HG03520 (cell line): ENCODE results near the gene HPCAL1.
"Not testable (repeated sequence)": the region's sequence is repeated elsewhere in the genome, so short reads cannot be mapped to it uniquely, and the experiment has no call there.

Experiments
- ATAC-seq: cut with Tn5 transposase; IDR thresholded peaks from one replicate; pipeline ENCODE4 v1.9.1; 2021; ENCODE audit warnings: mild to moderate bottlenecking, moderate library complexity; ENCODE audit not compliant: unreplicated experiment

HPCAL1 gene

GRCh38 chr2:10449838-10450691 lies 147.4 kb downstream of the HPCAL1 start:
- ATAC-seq: no peak

GRCh38 chr2:10451819-10452218 lies 149.1 kb downstream of the HPCAL1 start:
- no peak for ATAC-seq

- ATAC-seq: no peak
These were observed 149.6 kb downstream of the HPCAL1 start for GRCh38 chr2:10452312-10452711.

GRCh38 chr2:10452956-10453904 lies 150.5 kb downstream of the HPCAL1 start:
- no peak for ATAC-seq

GRCh38 chr2:10453905-10454298 lies 151.2 kb downstream of the HPCAL1 start:
- no peak for ATAC-seq

GRCh38 chr2:10454505-10454904 lies 151.8 kb downstream of the HPCAL1 start:
- ATAC-seq: no peak

GRCh38 chr2:10457195-10457594 lies 154.5 kb downstream of the HPCAL1 start:
- not testable (repeated sequence) for ATAC-seq

GRCh38 chr2:10457846-10458598 lies 155.3 kb downstream of the HPCAL1 start:
- no peak for ATAC-seq

- no peak for ATAC-seq
These were observed 157.7 kb downstream of the HPCAL1 start for GRCh38 chr2:10460366-10460796.

GRCh38 chr2:10462178-10463083 lies 159.7 kb downstream of the HPCAL1 start:
- ATAC-seq: no peak

- no peak for ATAC-seq
These were observed 163.2 kb downstream of the HPCAL1 start for GRCh38 chr2:10465910-10466309.

- no peak for ATAC-seq
These were observed 164.1 kb downstream of the HPCAL1 start for GRCh38 chr2:10466801-10467200.

- ATAC-seq: no peak
These were observed 164.7 kb downstream of the HPCAL1 start for GRCh38 chr2:10467401-10467800.

- ATAC-seq: no peak
These were observed 166.6 kb downstream of the HPCAL1 start for GRCh38 chr2:10469301-10469700.

- no peak for ATAC-seq
These were observed 167.4 kb downstream of the HPCAL1 start for GRCh38 chr2:10469955-10470608.

- ATAC-seq: no peak
These were observed 168.4 kb downstream of the HPCAL1 start for GRCh38 chr2:10471046-10471571.

- no peak for ATAC-seq
These were observed 169.3 kb downstream of the HPCAL1 start for GRCh38 chr2:10471955-10472354.

GRCh38 chr2:10473121-10473756 lies 170.5 kb downstream of the HPCAL1 start:
- no peak for ATAC-seq
